Measurements from ENCODE around the gene BRMS1L. TPM values are rescaled to one million over a fixed set of nuclear protein-coding genes. Genes with fewer than 3 reads are reported as not detected.
"Not testable (repeated sequence)": the region's sequence is repeated elsewhere in the genome, so short reads cannot be mapped to it uniquely, and the experiment has no call there.

Gene BRMS1L, protein sequence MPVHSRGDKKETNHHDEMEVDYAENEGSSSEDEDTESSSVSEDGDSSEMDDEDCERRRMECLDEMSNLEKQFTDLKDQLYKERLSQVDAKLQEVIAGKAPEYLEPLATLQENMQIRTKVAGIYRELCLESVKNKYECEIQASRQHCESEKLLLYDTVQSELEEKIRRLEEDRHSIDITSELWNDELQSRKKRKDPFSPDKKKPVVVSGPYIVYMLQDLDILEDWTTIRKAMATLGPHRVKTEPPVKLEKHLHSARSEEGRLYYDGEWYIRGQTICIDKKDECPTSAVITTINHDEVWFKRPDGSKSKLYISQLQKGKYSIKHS
- 5.7 and 8.3 TPM in 2 replicates for total RNA-seq (2014; rRNA removed)
- 4.8 TPM for polyA plus RNA-seq (2012)

DNA sequence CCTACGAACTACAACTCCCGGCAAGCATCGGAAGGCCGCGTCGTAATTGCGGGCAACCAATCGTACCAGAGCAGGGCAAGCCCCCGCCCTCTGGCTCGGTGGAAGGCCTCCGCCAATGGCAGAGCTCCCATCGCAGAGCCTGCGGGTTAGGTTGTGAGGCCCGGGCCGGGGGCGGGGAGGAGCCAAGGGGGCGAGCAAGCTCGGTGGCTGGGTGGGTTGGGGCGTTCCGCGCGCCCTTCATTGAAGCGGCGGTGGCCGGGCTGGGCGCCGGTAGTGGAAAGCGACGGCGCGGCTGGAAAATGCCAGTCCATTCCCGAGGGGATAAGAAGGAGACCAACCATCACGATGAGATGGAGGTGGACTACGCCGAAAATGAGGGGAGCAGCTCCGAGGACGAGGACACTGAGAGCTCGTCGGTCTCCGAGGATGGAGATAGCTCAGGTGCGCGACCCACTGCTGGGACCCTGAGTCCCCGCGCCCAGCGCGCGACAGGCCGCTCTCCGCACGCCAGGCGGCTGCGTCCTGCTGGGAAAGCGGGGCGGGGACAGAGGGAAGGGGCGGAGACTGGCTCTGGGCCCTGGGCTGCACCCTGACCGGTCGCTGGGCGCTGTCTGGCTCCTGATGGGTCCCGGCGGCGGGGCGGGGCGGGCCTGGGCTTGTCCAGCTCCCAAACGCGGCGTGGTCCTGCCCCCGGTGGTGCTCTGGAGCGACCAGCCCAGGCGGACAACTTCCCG lies at the start of gene BRMS1L:
BRMS1L (plus strand) TSS at position 121 of the 734 bp plus-strand sequence; CDS start at position 300, 179 bp downstream.
- peak; percentile 98 for DNase-seq (ENCODE audit: low read depth)

DNA sequence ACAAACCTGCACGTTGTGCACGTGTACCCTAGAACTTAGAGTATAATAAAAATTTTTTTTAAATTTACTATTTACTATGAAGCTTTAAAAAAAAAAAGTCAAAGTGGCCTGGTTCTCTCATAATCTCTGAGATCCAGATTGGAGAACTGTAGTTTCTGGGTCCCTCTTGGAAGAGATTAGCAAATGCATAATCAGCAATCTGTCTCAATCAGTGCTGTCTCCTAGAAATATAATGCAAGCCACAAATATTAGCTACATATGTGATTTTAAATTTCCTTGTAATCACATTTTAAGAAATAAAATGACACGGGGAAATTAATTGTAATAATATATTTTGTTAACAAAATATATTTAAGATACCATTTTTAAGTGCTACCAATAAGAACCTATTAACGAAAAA lies 49.3 kb upstream of the BRMS1L start:
- no peak for DNase-seq (ENCODE audit: low read depth)

DNA sequence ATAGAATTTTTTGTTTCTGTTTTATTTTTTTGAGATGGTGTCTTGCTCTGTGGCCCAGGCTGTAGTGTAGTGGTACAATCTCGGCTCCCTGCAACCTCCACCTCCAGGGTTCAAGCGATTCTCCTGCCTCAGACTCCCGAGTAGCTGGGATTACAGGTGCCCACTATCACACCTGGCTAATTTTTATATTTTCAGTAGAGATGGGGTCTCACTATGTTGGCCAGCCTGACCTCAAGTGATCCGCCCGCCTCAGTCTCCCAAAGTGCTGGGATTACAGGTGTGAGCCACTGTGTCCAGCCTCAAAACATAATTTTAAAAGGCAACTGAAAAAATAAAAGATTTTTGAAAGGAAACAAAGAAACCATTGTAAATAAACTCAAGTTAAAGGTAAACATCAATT lies 48.6 kb upstream of the BRMS1L start:
- DNase-seq (ENCODE audit: low read depth) = not testable (repeated sequence)

DNA sequence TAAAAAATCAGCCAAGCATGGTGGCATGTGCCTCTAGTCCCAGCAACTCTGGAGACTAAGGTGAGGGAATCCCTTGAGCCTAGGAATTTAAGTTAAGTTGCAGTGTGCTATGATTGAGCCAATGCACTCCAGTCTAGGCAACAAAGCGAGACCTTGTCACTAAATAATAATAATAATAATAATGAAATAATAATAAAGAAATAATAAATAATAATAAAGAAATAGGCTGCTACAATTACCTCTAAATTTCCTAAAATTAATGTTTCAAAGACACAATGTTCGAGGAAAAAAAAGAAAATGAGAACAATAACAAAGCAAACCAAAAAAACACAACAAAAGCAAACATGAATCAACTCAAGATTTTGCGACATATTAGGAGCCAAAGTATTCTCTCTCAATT lies 46.8 kb upstream of the BRMS1L start:
- DNase-seq (ENCODE audit: low read depth) = no peak

DNA sequence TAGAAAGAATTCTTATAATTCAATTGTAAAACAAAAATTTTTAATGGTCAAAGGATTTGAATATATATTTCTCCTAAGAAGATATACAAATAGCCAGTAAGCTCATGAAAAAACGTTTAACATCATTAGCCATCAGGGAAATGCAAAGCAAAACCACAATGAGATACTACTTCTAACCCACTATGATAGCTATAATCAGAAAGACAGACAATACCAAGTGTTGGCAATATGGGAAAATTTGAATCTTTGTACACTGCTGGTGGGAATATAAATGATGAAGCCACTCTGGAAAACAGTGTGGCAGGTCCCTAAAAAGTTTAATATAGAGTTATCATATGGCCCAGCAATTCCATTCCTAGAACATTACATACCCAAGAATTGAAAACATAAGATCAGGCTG lies 42.4 kb upstream of the BRMS1L start:
- no peak for DNase-seq (ENCODE audit: low read depth)

DNA sequence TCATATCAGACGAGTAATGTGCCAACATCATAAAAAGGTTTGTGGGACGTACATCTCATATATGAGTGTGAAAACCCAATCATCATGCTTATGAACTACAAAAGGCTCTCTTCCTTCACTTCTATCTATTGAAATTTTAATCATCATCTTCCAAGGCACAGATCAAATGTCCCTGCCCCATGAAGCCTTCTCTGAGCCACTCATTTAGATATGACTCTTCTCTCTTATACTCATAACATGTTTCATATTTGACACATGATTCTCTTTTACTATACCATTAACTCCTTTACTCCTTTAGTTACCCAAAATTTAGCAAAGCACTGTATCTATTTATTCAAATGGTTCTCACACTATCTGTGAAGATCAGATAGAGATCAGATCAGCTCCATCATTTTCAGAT lies 39.3 kb upstream of the BRMS1L start:
- no peak for DNase-seq (ENCODE audit: low read depth)

DNA sequence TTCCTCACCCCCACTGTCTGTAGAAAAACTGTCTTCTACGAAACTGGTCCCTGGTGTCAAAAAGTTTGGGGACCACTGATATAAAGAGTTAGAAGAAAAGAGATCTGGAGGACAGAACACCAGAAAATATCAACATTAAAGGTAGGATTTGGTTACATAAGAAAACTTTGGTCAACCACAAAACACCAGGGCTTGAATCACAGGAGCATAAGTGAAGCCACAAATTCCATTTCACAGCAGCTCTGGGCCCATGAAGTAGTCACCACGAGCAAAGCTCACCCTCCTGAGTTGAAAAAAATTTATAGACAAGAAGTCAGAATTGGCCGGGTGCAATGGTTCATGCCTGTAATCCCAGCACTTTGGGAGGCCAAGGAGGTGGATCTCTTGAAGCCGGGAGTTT lies 36.5 kb upstream of the BRMS1L start:
- peak; percentile 66 for DNase-seq (ENCODE audit: low read depth)

DNA sequence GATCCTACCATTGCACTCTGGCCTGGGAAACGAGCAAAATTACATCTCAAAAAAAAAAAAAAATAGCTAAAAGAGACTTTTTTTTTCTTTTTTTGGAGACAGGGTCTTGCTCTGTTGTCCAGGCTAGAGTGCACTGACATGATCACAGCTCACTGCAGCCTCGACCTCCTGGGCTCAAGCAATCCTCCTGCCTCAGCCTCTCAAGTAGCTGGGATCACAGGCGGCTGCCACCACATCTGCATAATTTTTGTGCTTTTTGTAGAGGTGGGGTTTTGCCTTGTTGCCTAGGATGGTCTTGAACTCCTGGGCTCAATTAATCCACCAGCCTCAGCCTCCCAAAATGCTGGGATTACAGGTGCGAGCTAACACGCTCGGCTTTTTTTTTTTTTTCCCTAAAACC lies 28.3 kb upstream of the BRMS1L start:
- no peak for DNase-seq (ENCODE audit: low read depth)

DNA sequence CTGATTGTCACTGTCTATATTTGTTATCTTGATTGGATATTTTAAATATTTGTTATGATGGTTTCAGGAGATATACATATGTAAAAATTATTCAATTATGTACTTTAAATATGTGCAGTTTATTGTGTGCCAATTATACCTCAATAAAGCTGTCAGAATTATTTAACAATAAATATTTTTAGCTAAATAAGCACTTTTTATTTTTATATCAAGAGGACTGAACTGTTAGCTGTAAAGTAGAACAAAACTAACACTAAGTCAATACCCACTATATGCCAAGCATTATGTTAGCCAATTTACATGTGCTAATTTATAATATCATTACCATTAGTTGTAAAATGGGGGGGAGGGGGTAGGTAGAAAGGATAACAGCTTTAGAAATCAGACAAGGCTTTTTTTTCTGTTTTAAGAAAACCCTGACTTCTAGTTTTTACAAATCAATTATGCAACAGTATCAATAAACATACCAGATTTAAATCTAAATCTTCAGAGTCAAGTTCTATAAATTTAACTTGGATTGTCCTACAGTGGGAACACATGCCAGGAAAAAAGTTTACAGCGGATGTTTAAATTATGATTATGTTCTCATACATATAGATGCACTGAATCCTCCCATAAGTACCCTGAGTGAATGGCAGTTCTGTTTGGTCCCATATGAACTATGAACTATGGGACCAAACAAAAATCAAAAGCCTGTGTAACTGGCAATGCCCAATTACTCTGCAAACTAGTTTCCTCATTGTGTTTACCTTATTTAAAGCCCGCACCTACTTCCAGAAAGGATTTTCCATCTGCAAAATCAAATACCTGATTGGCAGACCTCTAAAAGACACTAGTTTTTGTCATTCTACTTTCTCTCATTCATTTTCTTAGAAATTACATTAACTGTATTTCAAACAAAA lies 19.9 kb upstream of the BRMS1L start:
- DNase-seq (ENCODE audit: low read depth) = no peak

DNA sequence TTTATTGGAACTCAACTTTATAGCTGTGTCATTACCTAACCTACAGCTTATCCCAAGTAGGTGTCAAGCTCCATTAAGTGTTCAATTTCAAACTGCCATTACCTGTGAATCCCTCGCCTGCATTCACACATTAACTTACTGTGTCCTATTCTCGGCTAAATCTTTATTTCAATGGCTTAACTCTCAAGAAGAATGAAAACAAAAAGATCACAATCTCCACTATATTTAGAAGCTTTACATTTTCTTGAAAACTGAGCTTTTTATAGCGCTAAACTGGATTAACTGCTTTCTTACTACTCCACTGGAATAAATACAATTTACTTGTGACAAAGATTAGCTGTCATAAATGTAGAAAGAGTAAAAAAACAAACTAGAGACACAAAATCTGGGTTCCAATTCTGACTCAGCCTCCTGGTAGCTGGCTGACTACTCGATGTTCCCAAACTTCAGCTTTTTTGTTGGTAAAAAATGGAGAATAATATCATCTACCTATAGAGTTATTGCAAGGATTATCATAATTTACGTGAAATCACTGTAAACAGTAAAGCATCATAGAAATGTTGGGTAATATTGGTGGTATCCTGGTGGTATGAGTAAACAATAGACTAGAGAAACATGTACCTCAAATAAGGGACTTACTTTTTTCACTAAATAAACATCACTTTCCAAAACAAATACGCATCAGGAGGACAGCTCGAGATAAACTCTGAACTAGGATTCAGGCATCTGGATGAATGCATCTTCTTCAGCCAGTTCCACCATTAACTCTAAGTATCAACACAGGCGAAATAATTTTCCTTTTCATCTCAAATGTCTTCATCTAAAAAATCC lies 18.8 kb upstream of the BRMS1L start:
- DNase-seq (ENCODE audit: low read depth) = no peak

DNA sequence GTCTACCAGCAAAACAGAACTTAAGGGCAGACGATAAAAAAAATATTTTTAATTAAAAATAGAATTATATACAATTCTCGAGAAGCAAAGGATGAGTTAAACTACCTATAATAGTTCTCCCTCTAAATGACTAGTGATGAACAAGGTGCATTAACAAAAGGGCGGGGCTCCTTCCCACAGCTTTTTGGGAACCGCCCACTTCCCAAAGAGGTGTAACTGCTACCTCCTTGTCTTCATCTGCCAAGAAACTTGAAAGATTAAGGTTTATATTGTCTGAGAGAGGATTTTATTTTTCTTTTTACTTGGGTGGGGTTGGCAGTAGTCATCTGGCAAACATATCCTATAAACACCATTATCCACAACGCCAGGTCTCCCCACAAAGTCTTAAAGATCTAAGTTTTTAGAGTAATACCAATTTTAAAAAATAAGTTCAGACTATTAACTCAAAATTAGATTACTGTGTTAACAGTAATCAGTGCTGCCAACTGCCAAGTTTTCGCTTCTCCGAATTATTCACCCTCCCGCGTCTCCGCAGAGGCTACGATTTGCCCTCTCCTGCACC lies 18.0 kb upstream of the BRMS1L start:
- DNase-seq (ENCODE audit: low read depth) = no peak

DNA sequence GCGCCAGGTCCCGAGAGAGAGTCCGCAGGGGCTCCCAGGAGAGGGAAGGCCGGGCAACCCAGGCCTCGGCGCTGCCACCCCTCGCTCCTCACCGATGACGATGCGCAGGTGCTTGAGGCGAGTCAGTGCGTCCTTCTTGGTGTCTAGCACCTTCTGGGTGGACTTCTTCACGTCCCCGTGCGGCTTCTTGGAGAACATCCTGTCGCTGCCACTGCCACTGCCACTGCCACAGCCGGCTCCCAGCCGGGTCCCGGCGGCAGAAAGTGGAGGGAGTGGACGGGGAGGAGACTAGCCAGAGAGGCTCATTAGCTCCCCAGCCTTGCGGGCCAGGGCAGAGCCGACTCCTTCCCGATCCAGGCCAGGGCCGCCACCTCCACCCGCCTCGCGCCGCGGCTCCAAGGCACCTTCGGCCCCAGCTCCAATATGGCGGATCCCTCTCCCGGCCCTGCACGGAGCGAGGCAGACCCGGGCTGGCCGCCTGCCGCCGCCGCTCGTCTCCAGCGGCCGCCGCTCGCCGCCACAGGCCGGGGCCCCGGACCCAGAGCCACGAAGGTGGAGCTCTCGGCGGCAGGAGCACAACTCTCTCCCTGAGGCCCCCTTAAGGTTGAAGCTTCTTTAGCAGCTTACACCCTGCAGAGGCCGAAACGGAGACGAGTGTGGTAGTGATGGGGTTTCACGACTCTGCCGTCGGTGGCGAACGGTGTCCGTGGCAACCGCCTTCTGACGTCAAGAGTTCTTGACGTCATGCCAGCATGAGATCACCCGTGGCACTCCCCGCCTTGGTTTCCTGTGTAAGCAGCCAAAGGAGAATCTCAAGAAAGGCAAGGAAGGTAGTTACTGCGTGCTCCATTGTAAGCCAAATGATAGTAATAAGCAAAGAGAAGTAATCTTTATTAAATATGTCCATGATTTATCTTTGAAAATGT lies 17.2 kb upstream of the BRMS1L start, which contains the start of gene RALGAPA1:
RALGAPA1 (minus strand) TSS at position 658 of the 926 bp plus-strand sequence; CDS start at position 198, 460 bp downstream.
- peak; percentile 97 for DNase-seq (ENCODE audit: low read depth)

DNA sequence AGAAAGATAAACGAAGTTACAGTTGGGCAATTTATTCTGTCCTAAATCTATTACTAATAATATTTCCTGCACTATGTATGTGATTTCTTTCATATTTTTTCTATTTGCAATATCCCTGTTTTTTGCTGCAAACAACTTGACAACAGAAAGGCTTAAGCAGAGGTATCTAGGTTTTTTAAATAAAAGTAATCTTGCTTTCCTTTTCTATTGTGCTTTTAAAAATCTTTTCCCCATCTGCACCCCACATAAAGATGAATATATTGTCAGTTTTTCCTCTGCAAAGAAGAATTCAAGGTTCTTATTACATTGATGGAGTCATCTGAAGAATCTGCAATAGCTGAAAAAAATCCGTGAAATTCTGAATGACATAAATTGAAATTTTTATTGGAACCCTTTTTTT lies 16.5 kb upstream of the BRMS1L start:
- no peak for DNase-seq (ENCODE audit: low read depth)

DNA sequence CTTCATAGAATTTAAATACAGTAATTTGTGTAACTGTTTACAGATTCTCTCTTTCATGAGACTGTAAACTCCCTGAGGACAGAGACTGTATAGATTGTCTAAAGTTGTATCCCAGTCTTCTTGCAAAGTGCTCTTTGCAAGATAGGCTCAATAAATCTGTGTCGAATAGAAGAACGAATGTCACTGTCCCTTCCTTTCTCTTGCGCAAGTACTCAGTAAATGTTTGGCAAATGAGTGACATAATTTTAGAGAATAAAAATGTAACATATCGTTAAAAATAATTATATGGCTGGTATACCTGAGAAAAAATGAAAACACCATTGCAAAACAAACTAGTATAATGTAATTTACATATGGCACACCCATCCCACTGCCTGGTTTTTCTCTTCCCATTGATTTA lies 15.2 kb upstream of the BRMS1L start:
- no peak for DNase-seq (ENCODE audit: low read depth)

DNA sequence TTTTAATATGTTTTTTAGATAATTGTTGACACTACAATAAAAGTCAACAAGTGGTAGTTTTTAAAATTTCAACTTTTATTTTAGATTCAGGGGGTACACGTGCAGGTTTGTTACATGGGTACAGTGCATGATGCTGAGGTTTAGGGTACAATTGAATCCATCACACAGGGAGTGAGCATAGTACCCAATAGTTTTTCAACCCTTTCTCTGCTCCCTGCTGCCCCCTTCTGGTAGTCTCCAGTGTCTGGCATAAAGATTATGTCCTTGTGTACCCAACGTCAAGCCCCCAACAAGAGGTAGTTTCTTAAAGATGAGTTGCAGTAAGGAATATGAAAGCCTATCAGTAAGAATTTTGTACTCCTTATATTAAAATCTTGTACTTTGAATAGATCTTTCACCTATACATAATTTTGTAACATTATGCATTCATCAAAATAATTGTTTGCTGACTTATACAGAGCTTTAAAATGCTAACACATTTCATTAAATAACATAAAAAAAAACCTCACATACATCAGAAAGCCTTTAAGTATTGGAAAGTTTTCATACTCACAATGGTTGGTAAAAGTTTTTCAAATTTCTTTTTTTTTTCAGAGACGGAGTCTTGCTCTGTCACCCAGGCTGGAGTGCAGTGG lies 11.7 kb upstream of the BRMS1L start:
- DNase-seq (ENCODE audit: low read depth) = peak; percentile 52

DNA sequence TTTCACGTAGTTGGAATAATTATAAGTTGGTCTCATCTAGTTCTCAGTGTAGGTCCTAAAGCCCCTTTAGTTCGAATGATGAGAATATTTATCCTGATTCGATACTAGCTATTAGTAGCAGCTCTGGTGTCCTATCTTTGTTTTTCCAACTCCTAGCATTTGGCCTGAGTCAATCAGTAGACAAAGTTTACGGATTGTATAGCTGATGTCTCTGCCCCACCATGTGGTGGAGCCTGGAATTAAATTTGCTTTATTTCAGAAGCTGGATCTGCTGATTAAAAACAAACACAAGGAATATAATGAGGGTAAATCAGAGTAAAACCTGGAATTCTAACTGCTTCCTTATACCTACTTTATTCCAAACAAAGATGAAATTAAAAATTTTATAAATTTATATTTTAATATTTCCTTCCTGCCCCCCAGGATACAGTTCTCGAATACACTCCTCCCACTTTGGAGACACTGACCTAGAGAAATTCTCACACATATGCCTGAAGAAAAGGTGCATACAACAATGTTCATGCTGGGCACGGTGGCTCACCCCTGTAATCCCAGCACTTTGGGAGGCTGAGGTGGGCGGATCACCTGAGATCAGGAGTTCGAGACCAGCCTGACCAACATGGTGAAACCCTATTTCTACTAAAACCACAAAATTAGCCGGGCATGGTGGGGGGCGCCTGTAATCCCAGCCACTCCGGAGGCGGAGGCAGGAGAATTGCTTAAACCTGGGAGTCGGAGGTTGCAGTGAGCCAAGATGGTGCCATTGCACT lies 7.6 kb upstream of the BRMS1L start:
- peak; percentile 42 for DNase-seq (ENCODE audit: low read depth)

DNA sequence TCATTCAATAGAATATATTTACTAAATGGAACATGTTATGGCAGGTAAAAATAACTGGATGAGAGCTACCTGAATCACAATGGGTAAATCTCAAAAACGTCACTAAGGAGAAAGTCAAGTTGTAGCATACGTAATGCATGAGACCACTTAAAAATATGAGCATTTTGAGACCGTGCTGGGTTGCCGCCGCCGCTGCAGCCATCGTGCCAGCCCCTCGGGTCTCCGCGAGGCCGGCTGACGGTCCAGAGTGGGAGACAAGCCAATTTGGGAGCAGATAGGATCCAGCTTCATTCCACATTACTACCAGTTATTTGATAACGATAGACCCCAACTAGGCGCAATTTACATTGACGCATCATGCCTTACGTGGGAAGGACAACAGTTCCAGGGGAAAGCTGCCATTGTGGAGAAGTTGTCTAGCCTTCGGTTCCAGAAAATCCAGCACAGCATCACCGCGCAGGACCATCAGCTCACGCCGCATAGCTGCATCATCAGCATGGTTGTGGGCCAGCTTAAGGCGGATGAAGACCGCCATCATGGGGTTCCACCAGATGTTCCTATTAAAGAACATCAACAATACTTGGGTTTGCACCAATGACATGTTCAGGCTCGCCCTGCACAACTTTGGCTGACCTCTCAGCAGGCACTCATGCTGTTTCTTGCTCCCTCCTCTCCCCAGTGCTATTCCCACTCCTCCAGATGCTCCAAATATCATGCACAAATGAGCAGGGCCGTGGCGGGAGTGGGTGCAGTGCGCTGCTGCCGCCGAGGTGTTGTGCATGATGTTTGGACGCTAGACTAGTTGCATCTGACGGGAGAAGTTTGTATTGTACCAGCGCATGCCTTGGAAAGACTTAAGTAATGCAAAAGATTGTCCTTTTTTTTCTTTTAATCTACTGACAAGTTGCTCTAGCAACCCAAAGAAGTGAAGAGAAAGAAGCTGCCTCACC lies 6.3 kb upstream of the BRMS1L start:
- DNase-seq (ENCODE audit: low read depth) = no peak
